HCT116 (cell line): ENCODE data around the gene COL8A2. TPM values are rescaled to one million over a fixed set of nuclear protein-coding genes. Genes with fewer than 3 reads are reported as not detected.

Source experiments
- ATAC-seq: fragments of 200-7000 bp; cut with Tn5 transposase; 2 replicates; pipeline ENCODE4 v1.9.1; 2020; ENCODE audit warnings: mild to moderate bottlenecking, moderate library complexity
- BruUV-seq: library from RNA; stranded (reverse); fragments of 400-500 nt; replicated peaks from 2 replicates; lab custom pipeline; 2021; lab: Mats Ljungman, UMichigan
- CTCF ChIA-PET: fragments of 300-600 bp; sonication (Branson Sonifier 250); formaldehyde crosslinking; loops from one replicate; lab custom pipeline; 2021; ENCODE audit warnings: antibody characterized with exemption; lab: Charles Lee
- POLR2A ChIA-PET: fragments of 300-600, 350-600 bp; sonication (Branson Sonifier 250); formaldehyde crosslinking; loops from one replicate; lab custom pipeline; 2021; ENCODE audit warnings: antibody characterized with exemption; lab: Charles Lee
- RAD21 ChIA-PET, 2 experiments: fragments of 300-600 bp; sonication (Branson Sonifier 250); formaldehyde crosslinking; loops; one replicate each; lab custom pipeline; 2023; ENCODE audit warnings: low total read pairs in 2 of 2; ENCODE audit not compliant: uncharacterized antibody in 2 of 2, unreplicated experiment in 2 of 2, low non-redundant PET in 1 of 2; lab: Charles Lee
- DNase-seq: peaks from one replicate; pipeline ENCODE4 v3.0.0-alpha.2; 2010; ENCODE audit warnings: low read depth, low spot score
- H2AFZ ChIP-seq: fragments of 200-600 bp; shearing (Covaris generic), sonication (generic); 2 replicates; pipeline ENCODE4 v1.6.1; 2017; ENCODE audit warnings: low read depth, mixed run types, mixed read lengths, antibody characterized with exemption, low read length; ENCODE audit not compliant: poor library complexity, severe bottlenecking
- H3K27ac ChIP-seq: 2 replicates; pipeline ENCODE4 v1.5.1; 2012; ENCODE audit warnings: low read depth, low read length
- H3K27me3 ChIP-seq: fragments of 200-600 bp; sonication (generic); 2 replicates; pipeline ENCODE4 v1.6.1; 2016; ENCODE audit warnings: mixed run types, low read length, mixed read lengths; ENCODE audit not compliant: insufficient read depth
- H3K36me3 ChIP-seq, 2 experiments: fragments of 200-500 bp in 1 of 2; fragments of 200-600 bp in 1 of 2; sonication (Bioruptor generic) in 1 of 2; sonication (generic) in 1 of 2; 2 replicates each; pipeline versions ENCODE4 v1.5.1 to v1.6.1; 2014 to 2016; ENCODE audit warnings: low read length in 2 of 2, inconsistent platforms in 1 of 2, mixed read lengths in 1 of 2, mixed run types in 1 of 2; ENCODE audit not compliant: insufficient read depth in 2 of 2, control insufficient read depth in 1 of 2
- H3K4me1 ChIP-seq, 2 experiments: fragments of 200-600 bp in 1 of 2; sonication (generic) in 1 of 2; 2 replicates each; pipeline versions ENCODE4 v1.5.1 to v1.6.1; 2012 to 2017; ENCODE audit warnings: low read length in 2 of 2, inconsistent platforms in 1 of 2, mild to moderate bottlenecking in 1 of 2, mixed read lengths in 1 of 2, mixed run types in 1 of 2, moderate library complexity in 1 of 2; ENCODE audit not compliant: insufficient read depth in 2 of 2, control insufficient read depth in 1 of 2
- H3K4me2 ChIP-seq: fragments of 200-600 bp; sonication (generic); 2 replicates; pipeline ENCODE4 v1.6.1; 2017; ENCODE audit warnings: mixed run types, low read length, mixed read lengths
- H3K4me3 ChIP-seq, 2 experiments: fragments of 200-600 bp in 1 of 2; sonication (generic) in 1 of 2; replicated peaks in 1 of 2; 2 replicates each; pipeline ENCODE4 v1.5.1; 2011 to 2016; ENCODE audit warnings: low read length in 2 of 2, control low read depth in 1 of 2, low read depth in 1 of 2, mild to moderate bottlenecking in 1 of 2, mixed read lengths in 1 of 2, mixed run types in 1 of 2
- H3K79me2 ChIP-seq: fragments of 200-600 bp; sonication (generic); 2 replicates; pipeline ENCODE4 v1.6.1; 2017; ENCODE audit warnings: mild to moderate bottlenecking, mixed run types, low read length, moderate library complexity, mixed read lengths; ENCODE audit not compliant: insufficient read depth
- H3K9ac ChIP-seq: fragments of 200-600 bp; sonication (generic); 2 replicates; pipeline ENCODE4 v1.6.1; 2016; ENCODE audit warnings: low read length, mixed read lengths
- H3K9me2 ChIP-seq: fragments of 200-600 bp; sonication (generic), shearing (Covaris generic); 2 replicates; pipeline ENCODE4 v1.6.1; 2017; ENCODE audit warnings: mixed run types, mild to moderate bottlenecking, moderate library complexity; ENCODE audit not compliant: insufficient read depth
- H3K9me3 ChIP-seq, 2 experiments: fragments of 200-500 bp in 1 of 2; fragments of 200-600 bp in 1 of 2; sonication (Bioruptor generic) in 1 of 2; sonication (generic) in 1 of 2; 2 replicates each; pipeline ENCODE4 v1.6.1; 2014 to 2017; ENCODE audit warnings: low read length in 2 of 2, mixed read lengths in 2 of 2, inconsistent platforms in 1 of 2, low read depth in 1 of 2, mild to moderate bottlenecking in 1 of 2, mixed run types in 1 of 2, moderate library complexity in 1 of 2; ENCODE audit not compliant: control insufficient read depth in 1 of 2, insufficient read depth in 1 of 2
- H4K20me1 ChIP-seq: fragments of 200-600 bp; sonication (generic), shearing (Covaris generic); 2 replicates; pipeline ENCODE4 v1.6.1; 2017; ENCODE audit warnings: mixed run types, mild to moderate bottlenecking, moderate library complexity; ENCODE audit not compliant: insufficient read depth
- ATF3 ChIP-seq: IDR thresholded peaks from 2 replicates; pipeline ENCODE4 v1.6.1; 2012
- EGR1 ChIP-seq: IDR thresholded peaks from 2 replicates; pipeline ENCODE4 v1.6.1; 2012; ENCODE audit warnings: low read depth
- MAX ChIP-seq: IDR thresholded peaks from 2 replicates; pipeline ENCODE4 v1.6.1; 2012
- POLR2AphosphoS5 ChIP-seq: IDR thresholded peaks from 2 replicates; pipeline ENCODE4 v1.6.1; 2011; ENCODE audit warnings: mild to moderate bottlenecking, low read depth, low read length, moderate library complexity
- RAD21 ChIP-seq: IDR thresholded peaks from 2 replicates; pipeline ENCODE4 v1.6.1; 2012; ENCODE audit warnings: low read depth, mild to moderate bottlenecking
- REST ChIP-seq: IDR thresholded peaks from 2 replicates; pipeline ENCODE4 v1.6.1; 2012; ENCODE audit warnings: low read depth
- SIN3A ChIP-seq: IDR thresholded peaks from 2 replicates; pipeline ENCODE4 v1.6.1; 2012; ENCODE audit warnings: low read depth
- YY1 ChIP-seq: IDR thresholded peaks from 2 replicates; pipeline ENCODE4 v1.6.1; 2011; ENCODE audit warnings: low read length, low read depth, moderate library complexity, mild to moderate bottlenecking; ENCODE audit not compliant: insufficient replicate concordance; ENCODE audit errors: extremely low read depth
- ZNF274 ChIP-seq: fragments of 200-500 bp; sonication (Bioruptor generic); IDR thresholded peaks from 2 replicates; pipeline ENCODE4 v1.6.1; 2014; ENCODE audit warnings: mild to moderate bottlenecking, low read depth, low read length, inconsistent platforms
- intact Hi-C: fragments of 100-400 bp; cut with micrococcal nuclease; formaldehyde crosslinking; loops from 2 replicates; pipeline ENCODE4 v1.10.0; 2022
- total RNA-seq: library from RNA; stranded (reverse); gene quantifications from one replicate; pipeline ENCODE4 v1.2.1, GENCODE V29; 2021; ENCODE audit not compliant: unreplicated experiment

COL8A2 gene
- total RNA-seq, 1 experiment from 2014 or later = 0.05 TPM

- ChIA-PET CTCF (no interaction called here), RAD21 (no interaction called here), POLR2A (no interaction called here)
- Histone ChIP-seq H4K20me1 (no peaks in the 10 kb centered on the region), H3K4me1 (peaks cover 0 to 12% of the 10 kb centered on the region in 2 experiments; a peak in 2 of 4 replicates), H3K27me3 (no peaks in the 10 kb centered on the region), H3K27ac (no peak overlapping the region), H3K36me3 (no peaks in the 10 kb centered on the region), H3K4me3 (no peak overlapping the region), H3K9ac (no peak overlapping the region), H3K9me2 (no peaks in the 10 kb centered on the region), H2AFZ (no peak overlapping the region), H3K4me2 (no peak overlapping the region), H3K9me3 (no peaks in the 10 kb centered on the region), H3K79me2 (peaks cover 8% of the 10 kb centered on the region)
- TF ChIP-seq ZNF274 = no peak
- TF ChIP-seq POLR2AphosphoS5 = no peak
- no peak for TF ChIP-seq SIN3A
- no peak for TF ChIP-seq YY1
- TF ChIP-seq REST = no peak
- TF ChIP-seq EGR1 = no peak
- no peak for TF ChIP-seq ATF3
- no peak for TF ChIP-seq RAD21
- TF ChIP-seq MAX = no peak
- BruUV-seq = no TSS peak
- intact Hi-C loops = loop anchor here (10.0 kb wide), 1 partner anchor 230 kb away; no protein-coding TSS in a partner anchor
- no peak for DNase-seq
- no peak for ATAC-seq
Observed at GRCh38 chr1:36084497-36085115, 40.4 kb downstream of the COL8A2 start.
